H9 (cell line): ENCODE data around the gene FAM151A. TPM values are rescaled to one million over a fixed set of nuclear protein-coding genes. Genes with fewer than 3 reads are reported as not detected.

ENCODE experiments used
- DNase-seq: peaks from one replicate; pipeline ENCODE4 v3.0.0-alpha.2; 2017
- H2AFZ ChIP-seq: one replicate; pipeline ENCODE4 v1.6.1; 2013; ENCODE audit warnings: mild to moderate bottlenecking, low read length, control low read depth, moderate library complexity
- H2AK5ac ChIP-seq: 2 replicates; pipeline ENCODE4 v1.6.1; 2013; ENCODE audit warnings: low read length, control low read depth, mixed read lengths; ENCODE audit not compliant: insufficient read length
- H2BK120ac ChIP-seq: one replicate; pipeline ENCODE4 v1.6.1; 2013; ENCODE audit warnings: low read depth, mild to moderate bottlenecking, low read length, control low read depth, inconsistent platforms; ENCODE audit not compliant: poor library complexity, severe bottlenecking
- H2BK12ac ChIP-seq: 2 replicates; pipeline ENCODE4 v1.6.1; 2013; ENCODE audit warnings: low read length, control low read depth, mixed read lengths, low read depth; ENCODE audit not compliant: insufficient read length
- H2BK15ac ChIP-seq: 2 replicates; pipeline ENCODE4 v1.6.1; 2013; ENCODE audit warnings: low read depth, low read length, control low read depth
- H2BK20ac ChIP-seq: one replicate; pipeline ENCODE4 v1.6.1; 2013; ENCODE audit warnings: low read depth, mild to moderate bottlenecking, low read length, control low read depth, inconsistent platforms; ENCODE audit not compliant: poor library complexity, severe bottlenecking
- H2BK5ac ChIP-seq: 2 replicates; pipeline ENCODE4 v1.6.1; 2013; ENCODE audit warnings: low read length, control low read depth, mixed read lengths; ENCODE audit not compliant: insufficient read length
- H3K14ac ChIP-seq: 2 replicates; pipeline ENCODE4 v1.6.1; 2013; ENCODE audit warnings: low read length, control low read depth; ENCODE audit not compliant: insufficient read depth
- H3K18ac ChIP-seq: 2 replicates; pipeline ENCODE4 v1.6.1; 2013; ENCODE audit warnings: low read depth, mild to moderate bottlenecking, mixed read lengths, low read length, control low read depth; ENCODE audit not compliant: insufficient read length
- H3K23ac ChIP-seq: 2 replicates; pipeline ENCODE4 v1.6.1; 2013; ENCODE audit warnings: low read length, control low read depth, mixed read lengths, low read depth; ENCODE audit not compliant: insufficient read length
- H3K23me2 ChIP-seq: 2 replicates; pipeline ENCODE4 v1.6.1; 2013; ENCODE audit warnings: low read depth, mild to moderate bottlenecking, mixed read lengths, low read length, control low read depth; ENCODE audit not compliant: insufficient read length, poor library complexity, severe bottlenecking
- H3K27ac ChIP-seq: 2 replicates; pipeline ENCODE4 v1.5.1; 2013; ENCODE audit warnings: low read length, control low read depth, mixed read lengths, low read depth; ENCODE audit not compliant: insufficient read length
- H3K27me3 ChIP-seq: 2 replicates; pipeline ENCODE4 v1.6.1; 2013; ENCODE audit warnings: low read length, control low read depth, inconsistent platforms; ENCODE audit not compliant: insufficient read depth
- H3K4ac ChIP-seq: 2 replicates; pipeline ENCODE4 v1.6.1; 2013; ENCODE audit warnings: low read depth, mild to moderate bottlenecking, control low read depth, inconsistent platforms, low read length, moderate library complexity
- H3K4me1 ChIP-seq: 2 replicates; pipeline ENCODE4 v1.6.1; 2013; ENCODE audit warnings: low read length, control low read depth, inconsistent platforms; ENCODE audit not compliant: insufficient read depth
- H3K4me2 ChIP-seq: 2 replicates; pipeline ENCODE4 v1.6.1; 2013; ENCODE audit warnings: low read length, control low read depth, mixed read lengths; ENCODE audit not compliant: insufficient read length, insufficient read depth
- H3K56ac ChIP-seq: 2 replicates; pipeline ENCODE4 v1.6.1; 2013; ENCODE audit warnings: low read depth, mild to moderate bottlenecking, mixed read lengths, low read length, control low read depth; ENCODE audit not compliant: insufficient read length
- H3K79me1 ChIP-seq: 2 replicates; pipeline ENCODE4 v1.6.1; 2013; ENCODE audit warnings: low read depth, mild to moderate bottlenecking, moderate library complexity, low read length, control low read depth, inconsistent platforms; ENCODE audit not compliant: insufficient read depth, poor library complexity, severe bottlenecking
- H3K79me2 ChIP-seq: 2 replicates; pipeline ENCODE4 v1.6.1; 2013; ENCODE audit warnings: low read length, control low read depth, inconsistent platforms; ENCODE audit not compliant: insufficient read depth
- H3K9ac ChIP-seq: 2 replicates; pipeline ENCODE4 v1.6.1; 2013; ENCODE audit warnings: low read length, control low read depth, mixed read lengths; ENCODE audit not compliant: insufficient read length; ENCODE audit errors: extremely low read depth
- H3K9me3 ChIP-seq: one replicate; pipeline ENCODE4 v1.6.1; 2013; ENCODE audit warnings: low read depth, low read length, inconsistent platforms; ENCODE audit not compliant: control insufficient read depth
- H3T11ph ChIP-seq: one replicate; pipeline ENCODE4 v1.6.1; 2013; ENCODE audit warnings: mild to moderate bottlenecking, low read length, control low read depth, inconsistent platforms
- H4K20me1 ChIP-seq: one replicate; pipeline ENCODE4 v1.6.1; 2013; ENCODE audit not compliant: control insufficient read depth, insufficient read length, insufficient read depth
- H4K5ac ChIP-seq: 2 replicates; pipeline ENCODE4 v1.6.1; 2013; ENCODE audit warnings: low read depth, mild to moderate bottlenecking, mixed read lengths, low read length, control low read depth; ENCODE audit not compliant: insufficient read length
- H4K8ac ChIP-seq: replicated peaks from 2 replicates; pipeline ENCODE4 v1.6.1; 2013; ENCODE audit warnings: low read length, control low read depth, mixed read lengths, low read depth; ENCODE audit not compliant: insufficient read length
- H4K91ac ChIP-seq: 2 replicates; pipeline ENCODE4 v1.6.1; 2013; ENCODE audit warnings: low read depth, mild to moderate bottlenecking, moderate library complexity, mixed read lengths, low read length, control low read depth; ENCODE audit not compliant: insufficient read length
- H3K27ac Mint-ChIP-seq, 3 experiments: 2 replicates in 2 of 3; 3 replicates in 1 of 3; pipeline ENCODE4 v1.8.0; 2020 to 2021; ENCODE audit warnings: mixed read lengths in 3 of 3, mild to moderate bottlenecking in 1 of 3, moderate library complexity in 1 of 3
- H3K27me3 Mint-ChIP-seq: 2 replicates; pipeline ENCODE4 v1.8.0; 2021; ENCODE audit warnings: low read depth, mild to moderate bottlenecking, moderate library complexity, mixed read lengths
- H3K36me3 Mint-ChIP-seq, 3 experiments: 2 replicates in 2 of 3; 3 replicates in 1 of 3; pipeline ENCODE4 v1.8.0; 2020 to 2021; ENCODE audit warnings: low read depth in 3 of 3, mixed read lengths in 3 of 3; ENCODE audit not compliant: insufficient read depth in 1 of 3
- H3K4me1 Mint-ChIP-seq, 2 experiments: 2 replicates each; pipeline ENCODE4 v1.8.0; 2020; ENCODE audit warnings: mixed read lengths in 2 of 2
- H3K4me3 Mint-ChIP-seq, 2 experiments: 2 replicates in 1 of 2; 3 replicates in 1 of 2; pipeline ENCODE4 v1.8.0; 2020 to 2021; ENCODE audit warnings: mild to moderate bottlenecking in 2 of 2, mixed read lengths in 2 of 2, moderate library complexity in 1 of 2
- H3K9me3 Mint-ChIP-seq, 2 experiments: 2 replicates in 1 of 2; 3 replicates in 1 of 2; pipeline ENCODE4 v1.8.0; 2020; ENCODE audit warnings: mild to moderate bottlenecking in 2 of 2, mixed read lengths in 2 of 2, moderate library complexity in 1 of 2
- CTCF ChIP-seq: fragments of 200-600 bp; sonication (generic); conservative IDR thresholded peaks from 3 replicates; pipeline ENCODE4 v1.8.0; 2021; ENCODE audit warnings: antibody characterized with exemption, mild to moderate bottlenecking
- WGBS: extraction: QIAGEN DNeasy Blood & Tissue Kit; methylation state at CpG from one replicate; pipeline ENCODE4 v1.1.7; 2013; ENCODE audit warnings: missing lambda C conversion rate, low lambda C conversion rate, mixed read lengths; ENCODE audit not compliant: insufficient read length; ENCODE audit errors: extremely low coverage; 5-methylcytosine and 5-hydroxymethylcytosine counted together
- total RNA-seq: library from RNA; stranded (reverse); gene quantifications from 2 replicates; pipeline ENCODE4 v1.2.1, GENCODE V29; 2021

Gene FAM151A
- total RNA-seq, 1 experiment from 2014 or later: not detected

GRCh38 chr1:54614563-54614962 is 8.8 kb downstream of the FAM151A start:
- Histone ChIP-seq H3K23me2 (no peaks in the 10 kb centered on the region), H3K4ac (no peak overlapping the region), H3K4me2 (no peak overlapping the region), H2AFZ (no peak overlapping the region), H2BK15ac (no peak overlapping the region), H3K9ac (no peak overlapping the region), H3K4me1 (no peaks in the 10 kb centered on the region; the same call in 1 of the 2 replicates), H3K56ac (no peak overlapping the region), H3K18ac (peak overlapping the region; percentile 13), H3K23ac (no peak overlapping the region), H4K91ac (no peak overlapping the region), H4K5ac (no peak overlapping the region), H4K20me1 (no peaks in the 10 kb centered on the region), H3T11ph (no peak overlapping the region), H3K79me1 (no peaks in the 10 kb centered on the region), H2BK12ac (no peak overlapping the region), H3K27me3 (no peaks in the 10 kb centered on the region), H4K8ac (no peak overlapping the region), H2BK20ac (no peak overlapping the region), H3K14ac (peak overlapping the region; percentile 56; the same call in 1 of the 2 replicates), H2BK5ac (no peak overlapping the region), H2AK5ac (no peak overlapping the region), H2BK120ac (no peak overlapping the region), H3K9me3 (no peaks in the 10 kb centered on the region), H3K79me2 (no peaks in the 10 kb centered on the region), H3K27ac (no peak overlapping the region)
- Mint-ChIP-seq H3K4me3 (no peak overlapping the region; a peak in 1 of 5 replicates), H3K27ac (0 out of 7 replicates have a peak overlapping the region, but pooled peaks of 1 of the 3 experiments have one; percentile 5), H3K9me3 (no peaks in the 10 kb centered on the region; a peak in 1 of 5 replicates), H3K36me3 (no peaks in the 10 kb centered on the region), H3K4me1 (peaks cover 25 to 33% of the 10 kb centered on the region in 2 experiments), H3K27me3 (peaks cover 4% of the 10 kb centered on the region)
- no peak for TF ChIP-seq CTCF
- WGBS: no CpG with 5 or more reads among the region's 8 CpGs
- no peak for DNase-seq
